Activated CD4-positive, CD25-positive, alpha-beta regulatory T cell treated with anti-CD3 and anti-CD28 coated beads, Interleukin-2, amount 50 U/mL, for 16 hours (primary cell): ENCODE measurements around the gene CYP3A4.
"Not testable (repeated sequence)": the region's sequence is repeated elsewhere in the genome, so short reads cannot be mapped to it uniquely, and the experiment has no call there.

Experiments used
- DNase-seq: peaks from one replicate; pipeline ENCODE4 v3.0.0-alpha.2; 2020; ENCODE audit warnings: low read depth, low spot score

CYP3A4 gene

GRCh38 chr7:99752356-99752755 lies 31.6 kb downstream of the CYP3A4 start:
- DNase-seq, result no peak

- not testable (repeated sequence) for DNase-seq
Observed at GRCh38 chr7:99751322-99752052, 32.5 kb downstream of the CYP3A4 start.

GRCh38 chr7:99748846-99749579 lies 35.0 kb downstream of the CYP3A4 start:
- DNase-seq, result no peak

- DNase-seq, result not testable (repeated sequence)
Observed at GRCh38 chr7:99746915-99747314, 37.1 kb downstream of the CYP3A4 start.

- DNase-seq, result not testable (repeated sequence)
Observed at GRCh38 chr7:99745395-99745794, 38.6 kb downstream of the CYP3A4 start.

- no peak for DNase-seq
Observed at GRCh38 chr7:99742737-99743394, 41.1 kb downstream of the CYP3A4 start.

- no peak for DNase-seq
Observed at GRCh38 chr7:99741441-99741795, 42.6 kb downstream of the CYP3A4 start.

GRCh38 chr7:99740573-99741440 lies 43.2 kb downstream of the CYP3A4 start:
- DNase-seq, result no peak

- DNase-seq, result no peak
Observed at GRCh38 chr7:99739699-99740572, 44.0 kb downstream of the CYP3A4 start.

- no peak for DNase-seq
Observed at GRCh38 chr7:99737726-99738125, 46.3 kb downstream of the CYP3A4 start.

- not testable (repeated sequence) for DNase-seq
Observed at GRCh38 chr7:99736667-99737066, 47.3 kb downstream of the CYP3A4 start.

- DNase-seq, result no peak
Observed at GRCh38 chr7:99734987-99735386, 49.0 kb downstream of the CYP3A4 start, which contains the start of gene CYP3A7. Gene CYP3A7, minus strand, starts transcription at chr7:99735196. Its CDS starts 103 bp downstream, at chr7:99735093.

GRCh38 chr7:99733448-99733847 lies 50.5 kb downstream of the CYP3A4 start:
- DNase-seq, result peak; percentile 1

- no peak for DNase-seq
Observed at GRCh38 chr7:99733003-99733402, 51.0 kb downstream of the CYP3A4 start.

GRCh38 chr7:99731638-99732374 lies 52.2 kb downstream of the CYP3A4 start:
- DNase-seq, result no peak

- no peak for DNase-seq
Observed at GRCh38 chr7:99730992-99731391, 53.0 kb downstream of the CYP3A4 start.

GRCh38 chr7:99730238-99730810 lies 53.7 kb downstream of the CYP3A4 start:
- DNase-seq, result no peak

- DNase-seq, result no peak
Observed at GRCh38 chr7:99729486-99730237, 54.3 kb downstream of the CYP3A4 start.

- no peak for DNase-seq
Observed at GRCh38 chr7:99728615-99729014, 55.4 kb downstream of the CYP3A4 start.
